Caco-2 (cell line): Measurements from ENCODE around the gene UNC5B. TPM values are rescaled to one million over a fixed set of nuclear protein-coding genes. Genes with fewer than 3 reads are reported as not detected.
A peak's percentile ranks its signal among the peaks of the same experiment; 100 is the strongest.

Experiments used
- BruUV-seq: library from RNA; stranded (reverse); fragments of 400-500 nt; replicated peaks from 2 replicates; lab custom pipeline; 2021; lab: Mats Ljungman, UMichigan
- CTCF ChIA-PET: fragments of 300-600 bp; sonication (Branson Sonifier 250); formaldehyde crosslinking; loops from one replicate; lab custom pipeline; 2022; ENCODE audit warnings: antibody characterized with exemption; lab: Charles Lee
- POLR2A ChIA-PET: fragments of 300-600 bp; sonication (Branson Sonifier 250); formaldehyde crosslinking; loops from one replicate; lab custom pipeline; 2022; ENCODE audit warnings: antibody characterized with exemption; lab: Charles Lee
- DNase-seq, 2 experiments: peaks; one replicate each; pipeline versions ENCODE4 v3.0.0 to v3.0.0-alpha.2; 2020 to 2022
- H3K27me3 ChIP-seq: replicated peaks from 2 replicates; pipeline ENCODE4 v1.6.0; 2011; ENCODE audit warnings: low read length; ENCODE audit not compliant: control insufficient read depth, insufficient read depth
- H3K36me3 ChIP-seq: 2 replicates; pipeline ENCODE4 v1.5.1; 2011; ENCODE audit warnings: low read length; ENCODE audit not compliant: control insufficient read depth, insufficient read depth
- H3K4me1 ChIP-seq: fragments of 250-450 bp; sonication (Bioruptor Pico); 2 replicates; pipeline ENCODE4 v1.5.1; 2020; ENCODE audit warnings: mild to moderate bottlenecking
- H3K4me3 ChIP-seq: 2 replicates; pipeline ENCODE4 v1.5.1; 2011; ENCODE audit warnings: low read depth, mild to moderate bottlenecking, control low read depth, low read length
- H3K9me3 ChIP-seq: fragments of 250-450 bp; sonication (Bioruptor Pico); 2 replicates; pipeline ENCODE4 v1.5.1; 2020; ENCODE audit warnings: mild to moderate bottlenecking, moderate library complexity
- H3K27ac Mint-ChIP-seq: one replicate; pipeline ENCODE4 v1.8.0; 2022; ENCODE audit warnings: mixed read lengths; ENCODE audit not compliant: unreplicated experiment
- H3K27me3 Mint-ChIP-seq: one replicate; pipeline ENCODE4 v1.8.0; 2022; ENCODE audit warnings: mixed read lengths; ENCODE audit not compliant: insufficient read depth, unreplicated experiment
- H3K36me3 Mint-ChIP-seq: one replicate; pipeline ENCODE4 v1.8.0; 2022; ENCODE audit warnings: mild to moderate bottlenecking, mixed read lengths; ENCODE audit not compliant: insufficient read depth, unreplicated experiment
- H3K4me1 Mint-ChIP-seq: one replicate; pipeline ENCODE4 v1.8.0; 2022; ENCODE audit warnings: low read depth, mixed read lengths; ENCODE audit not compliant: unreplicated experiment
- H3K4me3 Mint-ChIP-seq: one replicate; pipeline ENCODE4 v1.8.0; 2022; ENCODE audit warnings: mild to moderate bottlenecking, moderate library complexity, mixed read lengths; ENCODE audit not compliant: unreplicated experiment
- H3K9me3 Mint-ChIP-seq: one replicate; pipeline ENCODE4 v1.8.0; 2022; ENCODE audit warnings: mixed read lengths; ENCODE audit not compliant: unreplicated experiment
- intact Hi-C: fragments of 100-400 bp; cut with micrococcal nuclease; formaldehyde crosslinking; loops from one replicate; pipeline ENCODE4 v1.10.0; 2022; ENCODE audit not compliant: unreplicated experiment
- total RNA-seq: library from RNA; stranded (reverse); gene quantifications from 2 replicates; pipeline ENCODE4 v1.2.3, GENCODE V29; 2022
- TF ChIP-seq, protein P1 (sequence below), 2 experiments: fragments of 200-600 bp in 1 of 2; IDR thresholded peaks; 1 replicate in 1 of 2; 2 replicates in 1 of 2; pipeline versions ENCODE4 v1.5.1 to v1.8.0; 2011 to 2022; ENCODE audit warnings: antibody characterized with exemption in 1 of 2, control low read depth in 1 of 2, inconsistent platforms in 1 of 2, low read depth in 1 of 2, low read length in 1 of 2, mild to moderate bottlenecking in 1 of 2, moderate library complexity in 1 of 2; ENCODE audit not compliant: insufficient read depth in 1 of 2, severe bottlenecking in 1 of 2, unreplicated experiment in 1 of 2

Gene UNC5B
- total RNA-seq, 1 experiment from 2014 or later, result 22.4 TPM

DNA sequence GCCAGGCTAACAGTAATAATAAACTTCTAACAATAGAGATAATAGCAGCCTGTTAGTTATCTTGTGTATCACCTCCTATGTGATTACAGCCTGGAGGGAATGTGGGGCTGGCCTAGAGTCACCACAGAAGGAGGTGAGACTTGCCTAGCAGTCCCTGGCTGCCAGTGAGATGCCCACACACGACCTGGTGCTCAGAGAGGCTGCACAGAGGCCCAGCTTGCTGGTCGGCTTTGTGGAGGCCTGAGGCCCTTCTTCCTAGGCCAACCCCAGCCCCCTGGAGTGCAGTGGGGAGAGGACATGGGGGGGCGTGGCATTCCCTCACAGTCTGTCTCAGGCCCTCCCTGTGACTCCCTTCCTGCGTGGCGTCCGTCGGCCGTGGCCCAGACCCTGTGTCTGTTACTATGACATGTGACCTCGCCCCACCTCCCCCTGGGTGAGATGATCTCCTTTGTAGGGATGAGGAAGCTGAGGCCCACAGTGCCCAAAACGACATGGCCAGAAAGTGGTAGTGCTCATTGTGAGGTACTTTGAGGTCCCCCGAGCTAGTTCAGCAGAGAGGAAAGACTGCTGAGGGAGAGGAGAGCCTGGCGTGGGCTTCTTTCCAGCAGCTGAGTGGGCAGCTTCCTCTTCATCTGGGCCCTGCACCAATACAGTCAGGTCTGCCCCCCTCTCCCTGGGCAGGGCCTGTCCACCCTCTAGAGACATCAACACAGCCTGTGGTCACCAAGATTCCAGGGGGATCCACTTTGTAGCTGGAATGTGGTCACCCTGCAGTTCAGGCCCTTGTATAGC lies 29.7 kb downstream of the UNC5B start:
- Mint-ChIP-seq H3K36me3 (peaks cover 4% of the 10 kb centered on the region), H3K27ac (no peak overlapping the region), H3K9me3 (no peaks in the 10 kb centered on the region), H3K4me1 (peaks cover 29% of the 10 kb centered on the region), H3K27me3 (no peaks in the 10 kb centered on the region), H3K4me3 (no peak overlapping the region)
- H3K27me3 ChIP-seq, result no peaks in the 10 kb centered on the region
- no peaks in the 10 kb centered on the region for H3K36me3 ChIP-seq
- ChIA-PET POLR2A (no interaction called here), CTCF (interaction anchor here (1.6 kb wide), 1 partner anchor 28 kb away, joined by 6 read pairs; no protein-coding TSS in a partner anchor)
- no peaks in the 10 kb centered on the region for H3K9me3 ChIP-seq
- TF ChIP-seq, protein P1, sequence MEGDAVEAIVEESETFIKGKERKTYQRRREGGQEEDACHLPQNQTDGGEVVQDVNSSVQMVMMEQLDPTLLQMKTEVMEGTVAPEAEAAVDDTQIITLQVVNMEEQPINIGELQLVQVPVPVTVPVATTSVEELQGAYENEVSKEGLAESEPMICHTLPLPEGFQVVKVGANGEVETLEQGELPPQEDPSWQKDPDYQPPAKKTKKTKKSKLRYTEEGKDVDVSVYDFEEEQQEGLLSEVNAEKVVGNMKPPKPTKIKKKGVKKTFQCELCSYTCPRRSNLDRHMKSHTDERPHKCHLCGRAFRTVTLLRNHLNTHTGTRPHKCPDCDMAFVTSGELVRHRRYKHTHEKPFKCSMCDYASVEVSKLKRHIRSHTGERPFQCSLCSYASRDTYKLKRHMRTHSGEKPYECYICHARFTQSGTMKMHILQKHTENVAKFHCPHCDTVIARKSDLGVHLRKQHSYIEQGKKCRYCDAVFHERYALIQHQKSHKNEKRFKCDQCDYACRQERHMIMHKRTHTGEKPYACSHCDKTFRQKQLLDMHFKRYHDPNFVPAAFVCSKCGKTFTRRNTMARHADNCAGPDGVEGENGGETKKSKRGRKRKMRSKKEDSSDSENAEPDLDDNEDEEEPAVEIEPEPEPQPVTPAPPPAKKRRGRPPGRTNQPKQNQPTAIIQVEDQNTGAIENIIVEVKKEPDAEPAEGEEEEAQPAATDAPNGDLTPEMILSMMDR (IDR thresholded peaks at IDR 0.05; ENCODE audit: insufficient read depth in 1 of 2, low read depth in 1 of 2, low read length in 1 of 2, severe bottlenecking in 1 of 2, unreplicated experiment in 1 of 2), result no peak
- peaks cover 40% of the 10 kb centered on the region for H3K4me1 ChIP-seq
- DNase-seq, result no peak
- no TSS peak for BruUV-seq
- no peak overlapping the region for H3K4me3 ChIP-seq
- intact Hi-C loops, result no loop called here

DNA sequence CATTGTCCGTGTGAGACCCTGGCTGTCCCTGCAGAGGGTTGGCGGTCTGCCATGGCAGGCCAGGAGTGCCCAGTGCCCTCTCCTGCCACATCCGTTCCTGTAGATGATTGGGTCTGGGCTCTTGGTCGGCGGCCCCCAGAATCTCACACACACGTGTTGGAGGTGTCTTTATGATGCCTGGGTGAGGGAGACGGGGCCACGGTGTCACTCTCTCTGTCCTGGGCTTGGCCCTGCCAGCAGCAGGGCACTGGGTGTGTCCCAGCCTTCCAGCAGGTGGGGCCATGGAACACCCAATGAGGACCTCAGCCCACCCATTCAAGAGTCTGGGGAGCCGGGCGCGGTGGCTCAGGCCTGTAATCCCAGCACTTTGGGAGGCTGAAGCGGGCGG lies 30.2 kb downstream of the UNC5B start:
- ChIA-PET POLR2A (no interaction called here), CTCF (interaction anchor here (1.6 kb wide), 1 partner anchor 28 kb away, joined by 6 read pairs; no protein-coding TSS in a partner anchor)
- no TSS peak for BruUV-seq
- no peak for DNase-seq
- intact Hi-C loops, result no loop called here
- Mint-ChIP-seq H3K9me3 (no peaks in the 10 kb centered on the region), H3K27me3 (no peaks in the 10 kb centered on the region), H3K4me3 (no peak overlapping the region), H3K27ac (no peak overlapping the region), H3K4me1 (peaks cover 32% of the 10 kb centered on the region), H3K36me3 (peaks cover 4% of the 10 kb centered on the region)
- Histone ChIP-seq H3K27me3 (no peaks in the 10 kb centered on the region), H3K36me3 (no peaks in the 10 kb centered on the region), H3K4me3 (no peak overlapping the region), H3K9me3 (no peaks in the 10 kb centered on the region), H3K4me1 (peaks cover 45% of the 10 kb centered on the region)
- TF ChIP-seq, protein P1 (IDR thresholded peaks at IDR 0.05; ENCODE audit: insufficient read depth in 1 of 2, low read depth in 1 of 2, low read length in 1 of 2, severe bottlenecking in 1 of 2, unreplicated experiment in 1 of 2), result peak in 1 of 2 experiments; percentile 13

DNA sequence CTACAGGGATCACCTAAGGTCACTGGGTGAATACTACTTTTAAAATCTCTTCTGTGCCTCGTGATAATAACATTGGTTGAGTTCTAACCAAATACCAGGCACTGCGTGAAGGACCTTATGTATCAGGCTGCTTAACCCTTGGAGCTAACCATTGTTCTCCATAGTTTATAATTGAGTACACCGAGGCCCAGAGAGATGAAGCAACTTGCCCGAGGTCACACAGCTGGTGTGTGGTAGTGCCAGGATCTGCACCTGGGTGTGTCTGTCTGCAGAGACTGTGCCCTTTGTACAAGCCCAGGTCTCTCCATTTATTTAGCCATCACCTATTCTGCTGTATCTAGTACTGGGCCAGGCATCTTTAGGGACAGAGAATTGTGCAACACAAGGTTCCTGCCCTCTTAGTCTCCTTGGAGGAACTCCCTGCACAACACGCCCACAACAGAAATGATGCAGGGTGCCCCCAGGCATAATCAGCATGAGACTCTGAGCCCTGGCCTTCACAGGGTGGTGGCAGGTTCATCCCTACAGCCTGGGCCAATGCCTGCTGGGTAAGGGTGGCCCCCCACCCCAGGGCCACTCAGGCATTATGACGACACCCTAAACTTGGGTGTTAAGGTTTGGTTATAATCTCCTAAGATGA lies 31.5 kb downstream of the UNC5B start:
- H3K27me3 Mint-ChIP-seq, result no peaks in the 10 kb centered on the region
- no peaks in the 10 kb centered on the region for H3K9me3 Mint-ChIP-seq
- TF ChIP-seq, protein P1 (IDR thresholded peaks at IDR 0.05; ENCODE audit: insufficient read depth in 1 of 2, low read depth in 1 of 2, low read length in 1 of 2, severe bottlenecking in 1 of 2, unreplicated experiment in 1 of 2), result no peak
- H3K4me3 ChIP-seq, result no peak overlapping the region
- peak overlapping the region; percentile 90 for H3K27ac Mint-ChIP-seq
- H3K4me3 Mint-ChIP-seq, result no peak overlapping the region
- peaks cover 38% of the 10 kb centered on the region for H3K4me1 Mint-ChIP-seq
- no peaks in the 10 kb centered on the region for H3K9me3 ChIP-seq
- intact Hi-C loops, result no loop called here
- peaks cover 4% of the 10 kb centered on the region for H3K36me3 Mint-ChIP-seq
- CTCF ChIA-PET, result interaction anchor here (3.9 kb wide), 1 partner anchor 27 kb away, joined by 36 read pairs; no protein-coding TSS in a partner anchor
- peak; percentile 55 to 75 for DNase-seq
- no peaks in the 10 kb centered on the region for H3K36me3 ChIP-seq
- BruUV-seq, result no TSS peak
- peaks cover 57% of the 10 kb centered on the region for H3K4me1 ChIP-seq
- no peaks in the 10 kb centered on the region for H3K27me3 ChIP-seq
- POLR2A ChIA-PET, result no interaction called here
